PC-9 (cell line): ENCODE data around the gene SLC12A6.

Experiments used
- CTCF ChIP-seq: fragments of 200-600 bp; sonication (generic); conservative IDR thresholded peaks from 2 replicates; pipeline ENCODE4 v1.6.1; 2017; ENCODE audit warnings: mixed run types, antibody characterized with exemption, mild to moderate bottlenecking, moderate library complexity
- EZH2 ChIP-seq: fragments of 200-600 bp; sonication (generic); IDR thresholded peaks from 2 replicates; pipeline ENCODE4 v1.8.0; 2017; ENCODE audit warnings: antibody characterized with exemption, low read depth

- TF ChIP-seq CTCF (no peak), EZH2 (no peak)
These were observed 75.2 kb downstream of the SLC12A6 start for GRCh38 chr15:34262362-34262761.
